Astrocyte (in vitro differentiated cells and primary cell): ENCODE results near the gene WDR20. TPM values are rescaled to one million over a fixed set of nuclear protein-coding genes. Genes with fewer than 3 reads are reported as not detected.

ENCODE experiments used
- DNase-seq: peaks from one replicate; pipeline ENCODE4 v3.0.0-alpha.2; 2010; ENCODE audit warnings: low read depth
- FAIRE-seq: peaks from 2 replicates; lab custom pipeline; 2011; peaks lifted over from hg19 to GRCh38; lab: Jason Lieb, UNC
- H2AFZ ChIP-seq: 2 replicates; pipeline ENCODE4 v1.6.0; 2012; ENCODE audit warnings: low read depth, low read length, inconsistent platforms
- H3K27ac ChIP-seq: 2 replicates; pipeline ENCODE4 v1.5.1; 2011; ENCODE audit warnings: low read depth, low read length, inconsistent platforms
- H3K27me3 ChIP-seq: 2 replicates; pipeline ENCODE4 v1.6.0; 2011; ENCODE audit warnings: low read length, inconsistent platforms; ENCODE audit not compliant: insufficient read depth
- H3K36me3 ChIP-seq: 2 replicates; pipeline ENCODE4 v1.5.1; 2011; ENCODE audit warnings: low read length, inconsistent platforms; ENCODE audit not compliant: insufficient read depth
- H3K4me1 ChIP-seq: 2 replicates; pipeline ENCODE4 v1.5.1; 2011; ENCODE audit warnings: low read length, inconsistent platforms; ENCODE audit not compliant: insufficient read depth
- H3K4me2 ChIP-seq: 2 replicates; pipeline ENCODE4 v1.6.0; 2012; ENCODE audit warnings: low read length, inconsistent platforms
- H3K4me3 ChIP-seq: 2 replicates; pipeline ENCODE4 v1.5.1; 2011; ENCODE audit warnings: low read depth, mild to moderate bottlenecking, low read length, inconsistent platforms; ENCODE audit not compliant: insufficient read depth
- H3K79me2 ChIP-seq: 2 replicates; pipeline ENCODE4 v1.6.0; 2012; ENCODE audit warnings: mild to moderate bottlenecking, low read length, inconsistent platforms; ENCODE audit not compliant: insufficient read depth
- H3K9ac ChIP-seq: 2 replicates; pipeline ENCODE4 v1.6.0; 2012; ENCODE audit warnings: mild to moderate bottlenecking, low read length, inconsistent platforms
- H3K9me3 ChIP-seq: 2 replicates; pipeline ENCODE4 v1.5.1; 2012; ENCODE audit warnings: low read depth, mild to moderate bottlenecking, low read length, inconsistent platforms; ENCODE audit not compliant: insufficient read depth
- H4K20me1 ChIP-seq: 2 replicates; pipeline ENCODE4 v1.6.0; 2012; ENCODE audit warnings: low read length, inconsistent platforms; ENCODE audit not compliant: insufficient read depth
- H3K27ac Mint-ChIP-seq: one replicate; pipeline ENCODE4 v1.8.0; 2021; ENCODE audit warnings: mild to moderate bottlenecking, mixed read lengths; ENCODE audit not compliant: unreplicated experiment
- H3K27me3 Mint-ChIP-seq: one replicate; pipeline ENCODE4 v1.8.0; 2021; ENCODE audit warnings: low read depth, mixed read lengths; ENCODE audit not compliant: unreplicated experiment
- H3K36me3 Mint-ChIP-seq: one replicate; pipeline ENCODE4 v1.8.0; 2021; ENCODE audit warnings: low read depth, mixed read lengths; ENCODE audit not compliant: unreplicated experiment
- H3K4me1 Mint-ChIP-seq: one replicate; pipeline ENCODE4 v1.8.0; 2021; ENCODE audit warnings: low read depth, mixed read lengths; ENCODE audit not compliant: unreplicated experiment
- H3K4me3 Mint-ChIP-seq: one replicate; pipeline ENCODE4 v1.8.0; 2021; ENCODE audit warnings: mild to moderate bottlenecking, moderate library complexity, mixed read lengths; ENCODE audit not compliant: unreplicated experiment
- H3K9me3 Mint-ChIP-seq: one replicate; pipeline ENCODE4 v1.8.0; 2021; ENCODE audit warnings: mild to moderate bottlenecking, mixed read lengths; ENCODE audit not compliant: unreplicated experiment
- CTCF ChIP-seq: IDR thresholded peaks from 2 replicates; pipeline ENCODE4 v1.5.1; 2011; ENCODE audit warnings: low read depth, mild to moderate bottlenecking, inconsistent platforms, low read length, moderate library complexity; ENCODE audit not compliant: insufficient read depth
- EZH2 ChIP-seq: IDR thresholded peaks from 2 replicates; pipeline ENCODE4 v1.6.1; 2012; ENCODE audit warnings: mild to moderate bottlenecking, low read length, inconsistent platforms; ENCODE audit not compliant: insufficient read depth
- total RNA-seq: library from RNA; stranded (reverse); gene quantifications from 2 replicates; pipeline ENCODE4 v1.2.1, GENCODE V29; 2021

WDR20 gene
- total RNA-seq, 1 donor from 2014 or later: 23.6 TPM

- no peak for TF ChIP-seq EZH2
- TF ChIP-seq CTCF: peak; percentile 91
- Histone ChIP-seq H3K36me3 (no peaks in the 10 kb centered on the region), H3K9me3 (no peaks in the 10 kb centered on the region), H4K20me1 (no peaks in the 10 kb centered on the region), H3K4me1 (peaks cover 21% of the 10 kb centered on the region), H3K27me3 (no peaks in the 10 kb centered on the region), H3K9ac (peak overlapping the region; percentile 17), H3K79me2 (no peaks in the 10 kb centered on the region), H2AFZ (peak overlapping the region; percentile 73), H3K4me3 (no peak overlapping the region), H3K27ac (no peak overlapping the region), H3K4me2 (peak overlapping the region; percentile 81)
- DNase-seq: peak; percentile 55
- Mint-ChIP-seq H3K27ac (peak overlapping the region; percentile 64), H3K4me3 (peak overlapping the region; percentile 72), H3K27me3 (no peaks in the 10 kb centered on the region), H3K9me3 (peaks cover 5% of the 10 kb centered on the region), H3K36me3 (no peaks in the 10 kb centered on the region), H3K4me1 (peaks cover 15% of the 10 kb centered on the region)
- FAIRE-seq: no peak
Measured at GRCh38 chr14:102096569-102097188, 43.0 kb upstream of the WDR20 start.

- Mint-ChIP-seq H3K4me1 (peaks cover 15% of the 10 kb centered on the region), H3K36me3 (no peaks in the 10 kb centered on the region), H3K27me3 (no peaks in the 10 kb centered on the region), H3K4me3 (no peak overlapping the region), H3K27ac (no peak overlapping the region), H3K9me3 (peaks cover 5% of the 10 kb centered on the region)
- Histone ChIP-seq H3K79me2 (no peaks in the 10 kb centered on the region), H3K4me2 (no peak overlapping the region), H3K9ac (no peak overlapping the region), H3K9me3 (no peaks in the 10 kb centered on the region), H4K20me1 (no peaks in the 10 kb centered on the region), H3K4me3 (no peak overlapping the region), H3K27me3 (no peaks in the 10 kb centered on the region), H3K36me3 (no peaks in the 10 kb centered on the region), H3K4me1 (peaks cover 21% of the 10 kb centered on the region), H2AFZ (no peak overlapping the region), H3K27ac (no peak overlapping the region)
- TF ChIP-seq CTCF (no peak), EZH2 (no peak)
- no peak for DNase-seq
- FAIRE-seq: no peak
Measured at GRCh38 chr14:102097441-102098135, 42.1 kb upstream of the WDR20 start.
